Measurements from ENCODE around the gene PIGQ. TPM values are rescaled to one million over a fixed set of nuclear protein-coding genes. Genes with fewer than 3 reads are reported as not detected.

PIGQ gene
- total and polyA plus RNA-seq, 8 donors, result 14.3 to 217 (median 48.2) TPM

- Histone ChIP-seq H3K27ac (peak overlapping the region in 4 of 5 donors; percentile 66 to 84 (median 83)), H3K4me1 (peaks cover 44 to 71% (median 57%) of the 10 kb centered on the region in 4 donors), H3K27me3 (peaks cover 0 to 11% (median 0%) of the 10 kb centered on the region in 3 donors), H3K4me3 (peak overlapping the region; percentile 91 to 99 (median 94)), H3K9me3 (no peaks in the 10 kb centered on the region), H3K36me3 (peaks cover 0 to 10% (median 4%) of the 10 kb centered on the region in 4 donors)
- 42 to 67% (median 47%) methylated on average over 4 to 11 of the region's 11 CpGs for WGBS, 5 donors
- intact Hi-C loops (cut with DNase I; ENCODE audit: low total_unique reads), result no loop called here
- no peak for TF ChIP-seq EP300 (IDR thresholded peaks at IDR 0.05)
- peak in 1 of 2 donors; percentile 52 for DNase-seq
These were observed 1.1 kb upstream of the PIGQ start for GRCh38 chr16:568401-569258.

- WGBS, 5 donors, result 78 to 88% (median 83%) methylated on average over 19 to 27 of the region's 27 CpGs
- DNase-seq, result no peak
- H3K36me3 ChIP-seq, result peaks cover 11 to 43% (median 31%) of the 10 kb centered on the region in 4 donors
- H3K27me3 ChIP-seq, result no peaks in the 10 kb centered on the region
- intact Hi-C loops (cut with DNase I; ENCODE audit: low total_unique reads), result loop anchor here (10.0 kb wide), 1 partner anchor 82 kb away; no protein-coding TSS in a partner anchor
- no peaks in the 10 kb centered on the region for H3K9me3 ChIP-seq
- H3K4me1 ChIP-seq, result peaks cover 17 to 57% (median 41%) of the 10 kb centered on the region in 4 donors
- no peak overlapping the region for H3K27ac ChIP-seq
- H3K4me3 ChIP-seq, result no peak overlapping the region
- TF ChIP-seq POLR2AphosphoS5 (IDR thresholded peaks at IDR 0.05) (no peak), EP300 (IDR thresholded peaks at IDR 0.05) (no peak), CTCF (IDR thresholded peaks at IDR 0.05) (no peak), POLR2A (IDR thresholded peaks at IDR 0.05) (no peak)
These were observed 3.3 kb downstream of the PIGQ start for GRCh38 chr16:572865-573650.

GRCh38 chr16:574021-574760 is 4.4 kb downstream of the PIGQ start:
- H3K27me3 ChIP-seq, result no peaks in the 10 kb centered on the region
- no peak overlapping the region for H3K27ac ChIP-seq
- peak in 1 of 2 donors; percentile 58 for DNase-seq
- intact Hi-C loops (cut with DNase I; ENCODE audit: low total_unique reads), result loop anchor here (10.0 kb wide), 1 partner anchor 81 kb away; no protein-coding TSS in a partner anchor
- no peak overlapping the region for H3K4me3 ChIP-seq
- no peaks in the 10 kb centered on the region for H3K9me3 ChIP-seq
- 82 to 92% (median 88%) methylated on average over 29 to 46 of the region's 46 CpGs for WGBS, 5 donors
- peaks cover 7 to 53% (median 40%) of the 10 kb centered on the region in 4 donors for H3K4me1 ChIP-seq
- TF ChIP-seq POLR2AphosphoS5 (IDR thresholded peaks at IDR 0.05) (no peak), EP300 (IDR thresholded peaks at IDR 0.05) (no peak), POLR2A (IDR thresholded peaks at IDR 0.05) (no peak), CTCF (IDR thresholded peaks at IDR 0.05) (no peak)
- peaks cover 11 to 43% (median 31%) of the 10 kb centered on the region in 4 donors for H3K36me3 ChIP-seq

- Histone ChIP-seq H3K27ac (no peak overlapping the region), H3K36me3 (peaks cover 11 to 48% (median 35%) of the 10 kb centered on the region in 4 donors), H3K27me3 (no peaks in the 10 kb centered on the region), H3K4me3 (no peak overlapping the region), H3K4me1 (peaks cover 3 to 46% (median 33%) of the 10 kb centered on the region in 4 donors), H3K9me3 (no peaks in the 10 kb centered on the region)
- whole genome bisulfite sequencing, 5 donors, result 65 to 81% (median 70%) methylated on average over 23 to 36 of the region's 36 CpGs
- no peak for DNase-seq
- intact Hi-C loops (cut with DNase I; ENCODE audit: low total_unique reads), result loop anchor here (10.0 kb wide), 1 partner anchor 79 kb away; no protein-coding TSS in a partner anchor
- TF ChIP-seq POLR2AphosphoS5 (IDR thresholded peaks at IDR 0.05), result no peak
- TF ChIP-seq POLR2A (IDR thresholded peaks at IDR 0.05), result no peak
- TF ChIP-seq CTCF (IDR thresholded peaks at IDR 0.05), result no peak
- TF ChIP-seq EP300 (IDR thresholded peaks at IDR 0.05), result no peak
These were observed 5.8 kb downstream of the PIGQ start for GRCh38 chr16:575354-576196.
